Activated T-helper 2 cell treated with anti-CD3 and anti-CD28 coated beads, Interferon-gamma antibody, Interleukin-2, Interleukin-4, amounts not matched to agents 10 μg/mL and 5 μg/mL and 100 μg/mL, durations not matched to agents 14 hours and 24 hours and 36 hours (primary cell): ENCODE results near the gene SLC6A1. TPM values are rescaled to one million over a fixed set of nuclear protein-coding genes. Genes with fewer than 3 reads are reported as not detected.
"Not testable (repeated sequence)": the region's sequence is repeated elsewhere in the genome, so short reads cannot be mapped to it uniquely, and the experiment has no call there.

Experiments used
- DNase-seq: peaks from one replicate; pipeline ENCODE4 v3.0.0; 2021; ENCODE audit warnings: low spot score
- H3K27ac Mint-ChIP-seq: one replicate; pipeline ENCODE4 v1.8.0; 2021; ENCODE audit warnings: mixed read lengths
- H3K27me3 Mint-ChIP-seq: one replicate; pipeline ENCODE4 v1.8.0; 2021; ENCODE audit warnings: low read depth, mixed read lengths
- H3K36me3 Mint-ChIP-seq: one replicate; pipeline ENCODE4 v1.8.0; 2021; ENCODE audit warnings: low read depth, mixed read lengths
- H3K4me1 Mint-ChIP-seq: one replicate; pipeline ENCODE4 v1.8.0; 2021; ENCODE audit warnings: low read depth, mixed read lengths
- H3K4me3 Mint-ChIP-seq: one replicate; pipeline ENCODE4 v1.8.0; 2021; ENCODE audit warnings: low read depth, mild to moderate bottlenecking, moderate library complexity, mixed read lengths
- H3K9me3 Mint-ChIP-seq: one replicate; pipeline ENCODE4 v1.8.0; 2021; ENCODE audit warnings: mixed read lengths
- intact Hi-C: fragments of 100-400 bp; cut with micrococcal nuclease; formaldehyde crosslinking; loops from one replicate; pipeline ENCODE4 v1.15.1; 2023
- total RNA-seq: library from RNA; stranded (reverse); gene quantifications from 2 replicates; pipeline ENCODE4 v1.2.3, GENCODE V29; 2022

Gene SLC6A1
- total RNA-seq, 1 donor from 2014 or later: not detected

- no peak overlapping the region for H3K4me3 Mint-ChIP-seq
- peaks cover 16% of the 10 kb centered on the region for H3K27me3 Mint-ChIP-seq
- H3K27ac Mint-ChIP-seq: no peak overlapping the region
- H3K36me3 Mint-ChIP-seq: no peaks in the 10 kb centered on the region
- intact Hi-C loops: no loop called here
- no peak for DNase-seq
- no peaks in the 10 kb centered on the region for H3K4me1 Mint-ChIP-seq
- no peaks in the 10 kb centered on the region for H3K9me3 Mint-ChIP-seq
Observed at GRCh38 chr3:11074011-11074410, 81.5 kb downstream of the SLC6A1 start.

- DNase-seq: no peak
- Mint-ChIP-seq H3K9me3 (no peaks in the 10 kb centered on the region), H3K4me3 (no peak overlapping the region), H3K27ac (no peak overlapping the region), H3K4me1 (no peaks in the 10 kb centered on the region), H3K36me3 (no peaks in the 10 kb centered on the region), H3K27me3 (peaks cover 16% of the 10 kb centered on the region)
- intact Hi-C loops: no loop called here
Observed at GRCh38 chr3:11074451-11074850, 81.9 kb downstream of the SLC6A1 start.

- H3K9me3 Mint-ChIP-seq, DNase-seq, intact Hi-C loops, H3K4me3 Mint-ChIP-seq, H3K36me3 Mint-ChIP-seq, H3K4me1 Mint-ChIP-seq, H3K27ac Mint-ChIP-seq: not testable (repeated sequence)
- peaks cover 16% of the 10 kb centered on the region for H3K27me3 Mint-ChIP-seq
Observed at GRCh38 chr3:11075122-11075521, 82.6 kb downstream of the SLC6A1 start.

- intact Hi-C loops: no loop called here
- no peak for DNase-seq
- H3K36me3 Mint-ChIP-seq: no peaks in the 10 kb centered on the region
- no peaks in the 10 kb centered on the region for H3K9me3 Mint-ChIP-seq
- H3K27me3 Mint-ChIP-seq: peaks cover 16% of the 10 kb centered on the region
- H3K27ac Mint-ChIP-seq: no peak overlapping the region
- H3K4me3 Mint-ChIP-seq: no peak overlapping the region
- no peaks in the 10 kb centered on the region for H3K4me1 Mint-ChIP-seq
Observed at GRCh38 chr3:11076711-11077110, 84.2 kb downstream of the SLC6A1 start.

- DNase-seq: no peak
- H3K9me3 Mint-ChIP-seq: no peaks in the 10 kb centered on the region
- no peak overlapping the region for H3K4me3 Mint-ChIP-seq
- intact Hi-C loops: no loop called here
- peaks cover 16% of the 10 kb centered on the region for H3K27me3 Mint-ChIP-seq
- no peak overlapping the region for H3K27ac Mint-ChIP-seq
- no peaks in the 10 kb centered on the region for H3K4me1 Mint-ChIP-seq
- no peaks in the 10 kb centered on the region for H3K36me3 Mint-ChIP-seq
Observed at GRCh38 chr3:11077466-11077865, 84.9 kb downstream of the SLC6A1 start.

- intact Hi-C loops: no loop called here
- Mint-ChIP-seq H3K27me3 (peaks cover 13% of the 10 kb centered on the region), H3K36me3 (no peaks in the 10 kb centered on the region), H3K4me1 (no peaks in the 10 kb centered on the region), H3K4me3 (no peak overlapping the region), H3K27ac (no peak overlapping the region), H3K9me3 (no peaks in the 10 kb centered on the region)
- no peak for DNase-seq
Observed at GRCh38 chr3:11078826-11079515, 86.4 kb downstream of the SLC6A1 start.

- no peaks in the 10 kb centered on the region for H3K4me1 Mint-ChIP-seq
- no peak overlapping the region for H3K27ac Mint-ChIP-seq
Observed at GRCh38 chr3:11080492-11080891, 87.9 kb downstream of the SLC6A1 start.

GRCh38 chr3:11084098-11084497 lies 91.5 kb downstream of the SLC6A1 start:
- no peaks in the 10 kb centered on the region for H3K9me3 Mint-ChIP-seq
- no peak overlapping the region for H3K4me3 Mint-ChIP-seq
- no peaks in the 10 kb centered on the region for H3K27me3 Mint-ChIP-seq
- DNase-seq: no peak
- H3K4me1 Mint-ChIP-seq: no peaks in the 10 kb centered on the region
- H3K36me3 Mint-ChIP-seq: no peaks in the 10 kb centered on the region
- intact Hi-C loops: no loop called here
- H3K27ac Mint-ChIP-seq: no peak overlapping the region

More at GRCh38 chr3:11080492-11080891, 87.9 kb downstream of the SLC6A1 start:
- no peaks in the 10 kb centered on the region for H3K9me3 Mint-ChIP-seq
- peaks cover 7% of the 10 kb centered on the region for H3K27me3 Mint-ChIP-seq
- intact Hi-C loops: no loop called here
- no peak overlapping the region for H3K4me3 Mint-ChIP-seq
- DNase-seq: no peak
- no peaks in the 10 kb centered on the region for H3K36me3 Mint-ChIP-seq

GRCh38 chr3:11084677-11085076 lies 92.1 kb downstream of the SLC6A1 start:
- Mint-ChIP-seq H3K9me3 (no peaks in the 10 kb centered on the region), H3K4me3 (no peak overlapping the region), H3K27me3 (no peaks in the 10 kb centered on the region), H3K4me1 (no peaks in the 10 kb centered on the region), H3K27ac (no peak overlapping the region), H3K36me3 (no peaks in the 10 kb centered on the region)
- no peak for DNase-seq
- intact Hi-C loops: no loop called here

- Mint-ChIP-seq H3K36me3 (no peaks in the 10 kb centered on the region), H3K4me3 (no peak overlapping the region), H3K4me1 (no peaks in the 10 kb centered on the region), H3K27ac (no peak overlapping the region), H3K27me3 (no peaks in the 10 kb centered on the region), H3K9me3 (no peaks in the 10 kb centered on the region)
- intact Hi-C loops: no loop called here
- DNase-seq: no peak
Observed at GRCh38 chr3:11085093-11085840, 92.7 kb downstream of the SLC6A1 start.

GRCh38 chr3:11086856-11087255 lies 94.3 kb downstream of the SLC6A1 start:
- Mint-ChIP-seq H3K4me3 (no peak overlapping the region), H3K27ac (no peak overlapping the region), H3K9me3 (no peaks in the 10 kb centered on the region), H3K27me3 (peaks cover 2% of the 10 kb centered on the region), H3K36me3 (no peaks in the 10 kb centered on the region), H3K4me1 (no peaks in the 10 kb centered on the region)
- intact Hi-C loops: no loop called here
- DNase-seq: no peak

GRCh38 chr3:11088066-11088465 lies 95.5 kb downstream of the SLC6A1 start:
- no peak for DNase-seq
- no peaks in the 10 kb centered on the region for H3K36me3 Mint-ChIP-seq
- no peaks in the 10 kb centered on the region for H3K9me3 Mint-ChIP-seq
- intact Hi-C loops: no loop called here
- H3K27me3 Mint-ChIP-seq: peaks cover 2% of the 10 kb centered on the region
- H3K4me3 Mint-ChIP-seq: no peak overlapping the region
- H3K4me1 Mint-ChIP-seq: no peaks in the 10 kb centered on the region
- no peak overlapping the region for H3K27ac Mint-ChIP-seq

GRCh38 chr3:11088831-11089230 lies 96.3 kb downstream of the SLC6A1 start:
- Mint-ChIP-seq H3K27ac (no peak overlapping the region), H3K9me3 (no peaks in the 10 kb centered on the region), H3K4me3 (no peak overlapping the region), H3K27me3 (peaks cover 2% of the 10 kb centered on the region), H3K36me3 (no peaks in the 10 kb centered on the region), H3K4me1 (no peaks in the 10 kb centered on the region)
- intact Hi-C loops: no loop called here
- no peak for DNase-seq
